HG03103 (cell line): Measurements from ENCODE around the gene TAF11L13.
"Not testable (repeated sequence)": the region's sequence is repeated elsewhere in the genome, so short reads cannot be mapped to it uniquely, and the experiment has no call there.

Source experiments
- ATAC-seq: cut with Tn5 transposase; IDR thresholded peaks from one replicate; pipeline ENCODE4 v1.9.1; 2021; ENCODE audit warnings: low read depth; ENCODE audit not compliant: unreplicated experiment

TAF11L13 gene

GRCh38 chr5:17631788-17632187 is at the start of gene TAF11L13:
TSS of gene TAF11L13 (plus strand) at chr5:17632088.
- not testable (repeated sequence) for ATAC-seq

- not testable (repeated sequence) for ATAC-seq
Measured at GRCh38 chr5:17585658-17586057, 46.2 kb upstream of the TAF11L13 start, which contains the start of gene TAF11L7. TSS of gene TAF11L7 (minus strand) at chr5:17585758.

GRCh38 chr5:17590860-17591259 is 41.0 kb upstream of the TAF11L13 start, which contains the start of gene TAF11L8:
TSS of gene TAF11L8 (minus strand) at chr5:17590960.
- ATAC-seq: not testable (repeated sequence)

- not testable (repeated sequence) for ATAC-seq
Measured at GRCh38 chr5:17594255-17594654, 37.6 kb upstream of the TAF11L13 start, which contains the start of gene TAF11L9. TSS of gene TAF11L9 (minus strand) at chr5:17594394.

GRCh38 chr5:17597728-17598127 is 34.2 kb upstream of the TAF11L13 start, which contains the start of gene TAF11L10:
TSS of gene TAF11L10 (minus strand) at chr5:17597828.
- ATAC-seq: not testable (repeated sequence)

- not testable (repeated sequence) for ATAC-seq
Measured at GRCh38 chr5:17603880-17604279, 28.0 kb upstream of the TAF11L13 start, which contains the start of gene TAF11L11. TSS of gene TAF11L11 (plus strand) at chr5:17604183.

- no peak for ATAC-seq
Measured at GRCh38 chr5:17604951-17605350, 26.9 kb upstream of the TAF11L13 start.

GRCh38 chr5:17607461-17607860 is 24.4 kb upstream of the TAF11L13 start:
- ATAC-seq: not testable (repeated sequence)

GRCh38 chr5:17610092-17610491 is 21.8 kb upstream of the TAF11L13 start, which contains the start of gene TAF11L12:
TSS of gene TAF11L12 (plus strand) at chr5:17610392.
- not testable (repeated sequence) for ATAC-seq

GRCh38 chr5:17614872-17615605 is 16.8 kb upstream of the TAF11L13 start:
- ATAC-seq: no peak

- ATAC-seq: no peak
Measured at GRCh38 chr5:17619354-17619753, 12.5 kb upstream of the TAF11L13 start.

- no peak for ATAC-seq
Measured at GRCh38 chr5:17620627-17621026, 11.3 kb upstream of the TAF11L13 start.

GRCh38 chr5:17625686-17626085 is 6.2 kb upstream of the TAF11L13 start:
- ATAC-seq: no peak

- ATAC-seq: no peak
Measured at GRCh38 chr5:17634160-17634559, 2.3 kb downstream of the TAF11L13 start, which contains the start of gene TAF11L14. TSS of gene TAF11L14 (plus strand) at chr5:17634460.

- ATAC-seq: not testable (repeated sequence)
Measured at GRCh38 chr5:17649232-17649631, 17.3 kb downstream of the TAF11L13 start.

GRCh38 chr5:17655201-17655759 is 23.4 kb downstream of the TAF11L13 start:
- ATAC-seq: not testable (repeated sequence)

GRCh38 chr5:17655921-17656320 is 24.0 kb downstream of the TAF11L13 start:
- no peak for ATAC-seq

- no peak for ATAC-seq
Measured at GRCh38 chr5:17663182-17663581, 31.3 kb downstream of the TAF11L13 start.

GRCh38 chr5:17665836-17666235 is 33.9 kb downstream of the TAF11L13 start:
- ATAC-seq: no peak

GRCh38 chr5:17666726-17667235 is 34.9 kb downstream of the TAF11L13 start:
- ATAC-seq: no peak

GRCh38 chr5:17670353-17670752 is 38.5 kb downstream of the TAF11L13 start:
- no peak for ATAC-seq
